HG03378 (cell line): ENCODE data around the gene CPLANE2.
"Not testable (repeated sequence)": the region's sequence is repeated elsewhere in the genome, so short reads cannot be mapped to it uniquely, and the experiment has no call there.

Source experiments
- ATAC-seq: cut with Tn5 transposase; IDR thresholded peaks from one replicate; pipeline ENCODE4 v1.9.1; 2021; ENCODE audit warnings: mild to moderate bottlenecking, moderate library complexity; ENCODE audit not compliant: unreplicated experiment

The CPLANE2 gene

GRCh38 chr1:16249596-16250241, 12.7 kb upstream of the CPLANE2 start:
- no peak for ATAC-seq

- ATAC-seq = no peak
Measured at GRCh38 chr1:16248603-16249516, 11.9 kb upstream of the CPLANE2 start.

GRCh38 chr1:16248007-16248436, 11.0 kb upstream of the CPLANE2 start:
- no peak for ATAC-seq

- ATAC-seq = no peak
Measured at GRCh38 chr1:16247441-16247840, 10.5 kb upstream of the CPLANE2 start.

- ATAC-seq = no peak
Measured at GRCh38 chr1:16246961-16247360, 10.0 kb upstream of the CPLANE2 start.

GRCh38 chr1:16246239-16246638, 9.3 kb upstream of the CPLANE2 start:
- not testable (repeated sequence) for ATAC-seq

DNA sequence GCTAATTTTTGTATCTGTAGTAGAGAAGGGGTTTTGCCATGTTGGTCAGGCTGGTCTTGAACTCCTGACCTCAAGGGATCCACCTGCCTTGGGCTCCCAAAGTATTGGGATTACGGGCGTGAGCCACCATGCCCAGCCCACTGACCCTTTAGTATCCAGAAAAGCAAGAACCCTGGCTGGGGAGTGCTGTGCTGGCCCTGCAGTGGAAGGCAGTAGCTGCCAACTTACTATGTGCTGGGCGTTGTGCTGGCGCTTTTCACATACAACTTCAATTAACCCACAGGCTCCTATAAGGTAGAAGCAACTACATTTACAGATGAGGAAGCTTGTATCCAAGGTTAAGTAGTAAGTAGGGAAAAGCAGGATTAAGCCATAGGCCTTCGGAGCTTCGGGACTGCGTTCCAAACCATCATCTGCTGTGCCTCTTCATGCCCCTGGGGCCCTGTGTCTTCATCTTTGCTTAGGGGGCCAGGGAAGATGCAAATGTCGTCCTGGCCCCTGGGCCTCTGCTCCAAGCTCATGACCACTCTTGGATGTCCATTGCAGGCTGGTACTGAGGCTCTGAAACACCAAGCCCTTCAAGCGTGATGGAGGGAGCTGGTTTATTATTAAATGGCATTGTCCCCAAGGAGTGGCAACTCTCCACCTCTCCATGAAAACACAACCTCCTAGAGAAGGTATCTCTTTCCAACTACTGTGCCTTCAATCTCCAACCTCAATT, 8.7 kb upstream of the CPLANE2 start:
- ATAC-seq = no peak

GRCh38 chr1:16244650-16245285, 7.8 kb upstream of the CPLANE2 start:
- ATAC-seq = no peak

DNA sequence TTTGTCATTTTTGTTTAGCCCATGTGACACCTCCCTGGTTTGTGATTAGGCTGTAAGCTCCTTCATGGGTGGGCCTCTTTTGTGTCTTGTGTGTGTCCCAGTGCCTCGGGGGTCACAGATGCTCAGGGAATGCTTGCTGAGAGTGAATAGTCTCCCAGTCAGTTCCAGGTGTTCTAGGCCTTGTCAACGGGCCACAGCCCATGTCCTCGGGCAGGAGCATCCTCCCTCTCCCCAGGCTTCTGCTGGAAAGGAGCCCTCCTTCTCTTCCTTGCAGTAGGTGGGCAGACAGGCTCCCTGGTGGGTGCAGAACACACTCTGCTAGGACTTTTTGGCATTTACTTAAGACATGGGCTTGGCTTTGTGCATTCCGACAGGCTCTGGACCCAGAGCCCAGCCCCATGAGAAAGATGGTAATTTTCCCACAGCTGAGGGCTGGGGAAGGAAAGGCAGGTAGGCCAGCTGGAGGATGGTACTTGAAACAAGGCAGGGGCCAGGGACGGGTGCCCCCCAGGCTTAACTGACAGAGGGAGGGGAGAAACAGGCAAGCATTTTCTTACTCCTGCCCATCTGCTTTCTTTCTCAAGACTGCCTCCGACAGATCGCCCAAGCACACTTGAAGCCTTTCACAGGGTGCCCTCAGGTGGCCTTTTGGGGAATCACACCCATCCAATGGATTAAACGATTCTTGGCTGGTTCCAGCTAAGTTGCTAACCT, 7.1 kb upstream of the CPLANE2 start:
- ATAC-seq = no peak

DNA sequence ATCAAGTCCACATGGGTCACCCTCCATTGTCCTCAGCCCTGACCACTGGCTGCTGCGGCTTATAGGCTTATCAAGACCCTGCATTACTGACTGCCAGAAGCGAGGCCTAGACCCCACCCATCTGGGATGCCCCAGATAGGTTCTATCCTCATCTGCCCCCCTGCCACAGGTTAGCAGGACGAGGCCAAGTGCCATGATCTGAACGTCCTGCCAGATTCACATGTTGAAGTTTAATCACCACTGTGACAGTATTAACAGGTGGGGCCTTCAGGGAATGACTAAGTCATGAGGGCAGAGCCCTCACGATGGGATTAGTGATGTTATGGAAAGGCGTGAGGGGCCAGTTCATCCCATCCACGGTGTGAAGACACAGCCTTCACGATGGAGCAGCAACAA, 6.2 kb upstream of the CPLANE2 start:
- no peak for ATAC-seq

DNA sequence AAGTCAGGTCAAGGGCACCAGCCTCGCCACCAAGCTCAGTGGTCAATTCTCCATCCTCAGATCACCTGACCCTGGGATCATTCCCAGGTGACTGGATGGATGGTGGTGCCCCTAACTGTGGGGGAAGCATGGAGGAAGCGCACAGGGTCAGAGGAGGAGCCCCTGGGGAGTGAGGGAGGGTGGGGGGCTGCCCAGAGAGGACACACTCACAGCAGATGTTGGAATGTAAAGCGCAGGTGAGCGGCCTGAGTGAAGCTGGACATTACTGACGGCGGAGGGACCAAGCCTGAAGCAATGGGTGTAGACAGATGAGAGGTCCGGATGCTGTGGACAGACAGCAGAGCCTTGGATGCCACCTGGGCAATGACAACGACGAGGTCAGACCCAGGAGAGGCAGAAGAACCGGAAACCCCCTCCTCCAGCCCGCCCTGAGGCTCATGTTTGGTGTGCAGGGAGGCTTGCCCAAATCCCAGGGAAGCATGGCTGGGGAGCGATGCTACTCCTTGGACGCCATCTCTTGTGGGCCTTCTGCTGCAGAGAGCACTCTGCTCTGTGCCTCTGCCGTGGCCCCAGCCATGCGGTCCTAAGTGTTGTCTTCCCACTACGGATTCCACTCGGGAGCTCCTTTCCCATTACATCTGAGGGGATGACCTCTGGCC, 5.7 kb upstream of the CPLANE2 start:
- no peak for ATAC-seq

GRCh38 chr1:16241221-16241708, 4.3 kb upstream of the CPLANE2 start:
- ATAC-seq = no peak

DNA sequence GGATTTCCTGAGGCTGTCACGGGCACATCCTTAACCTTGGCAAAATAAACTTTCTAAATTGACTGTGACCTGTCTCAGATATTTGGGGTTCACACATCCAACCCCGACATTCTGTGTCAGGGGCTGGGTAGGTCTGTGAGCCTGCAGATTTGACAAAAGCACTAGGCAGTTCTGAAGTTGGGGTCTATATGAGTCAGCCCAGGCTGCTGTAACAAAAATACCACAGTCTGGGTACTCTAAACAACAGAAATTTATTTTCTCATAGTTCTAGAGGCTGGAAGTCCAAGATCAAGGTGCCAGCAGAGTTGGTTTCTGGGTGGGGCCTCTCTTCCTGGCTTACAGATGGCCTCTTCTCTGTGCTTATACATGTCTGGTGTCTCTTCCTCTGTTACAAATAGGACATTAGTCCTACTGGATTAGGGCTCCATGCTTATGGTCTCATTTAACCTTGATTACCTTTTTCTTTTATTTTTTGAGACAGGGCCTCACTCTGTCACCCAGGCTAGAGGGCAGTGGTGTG, 3.0 kb upstream of the CPLANE2 start:
- ATAC-seq = no peak

DNA sequence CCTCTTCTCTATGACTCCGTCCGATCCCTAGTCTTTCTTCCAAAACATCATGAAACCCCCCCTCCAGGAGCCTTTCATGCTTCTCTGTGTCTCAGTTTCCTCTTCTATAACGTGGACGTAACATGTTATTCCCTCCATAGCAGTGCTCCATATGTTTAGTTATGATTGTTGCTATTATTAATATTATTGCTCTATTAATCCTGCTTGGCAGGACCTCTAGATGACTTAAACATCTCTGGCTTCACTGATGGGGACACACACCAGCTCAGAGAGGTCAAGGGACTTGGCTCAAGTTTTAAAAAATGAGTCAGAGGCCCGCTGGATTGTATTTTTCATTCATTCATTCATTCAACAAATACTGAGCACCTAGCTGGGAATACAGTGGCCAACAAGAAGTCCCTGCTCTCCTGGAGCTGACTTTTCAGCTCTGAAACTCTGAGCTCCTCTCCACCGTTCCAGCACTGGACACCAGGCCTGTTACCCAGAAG, 404 bp upstream of the CPLANE2 start:
- ATAC-seq = no peak

GRCh38 chr1:16235944-16236510, 956 bp downstream of the CPLANE2 start:
- ATAC-seq = peak; percentile 54

DNA sequence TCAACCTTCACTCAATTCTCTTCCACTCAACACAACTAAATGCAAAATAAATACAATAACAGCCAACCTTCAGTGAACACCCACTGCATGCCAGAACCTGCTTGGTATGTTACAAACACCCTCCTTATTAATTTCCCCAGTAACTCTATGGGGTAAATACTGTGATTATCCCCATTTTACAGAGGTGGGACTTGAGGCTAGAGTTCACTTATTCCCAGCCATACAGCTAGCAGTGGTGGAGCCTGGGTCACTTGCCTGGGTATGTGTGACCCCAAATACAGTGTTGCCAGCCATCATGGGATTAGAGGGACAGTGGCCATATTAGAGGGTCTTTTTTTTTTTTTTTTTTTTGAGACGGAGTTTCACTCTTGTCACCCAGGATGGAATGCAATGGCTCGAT, 1.6 kb downstream of the CPLANE2 start:
- ATAC-seq = no peak

DNA sequence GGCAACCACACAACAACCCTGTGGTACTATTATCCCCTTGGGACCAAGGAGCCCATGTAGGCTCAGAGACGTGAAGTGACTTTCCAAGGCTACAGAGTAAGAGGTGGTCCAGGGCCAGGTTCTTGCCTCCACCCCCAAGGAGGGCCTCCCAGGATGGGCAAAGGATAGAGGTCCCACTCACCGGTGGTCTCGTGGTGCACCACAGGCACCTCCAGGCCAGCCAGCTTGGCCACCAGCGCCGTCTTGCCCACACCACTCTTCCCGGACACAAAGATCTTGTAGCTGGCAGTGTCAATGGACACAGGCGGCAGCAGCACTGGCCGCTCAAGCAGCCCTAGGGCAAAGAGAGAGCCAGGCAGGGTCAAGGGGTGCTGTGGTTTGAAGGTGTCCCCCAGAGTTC, 3.6 kb downstream of the CPLANE2 start:
- no peak for ATAC-seq

- no peak for ATAC-seq
Measured at GRCh38 chr1:16232316-16232710, 4.7 kb downstream of the CPLANE2 start.
